Adrenal gland (tissue), 12 donors: ENCODE measurements around the gene SEMA3E. TPM values are rescaled to one million over a fixed set of nuclear protein-coding genes. Genes with fewer than 3 reads are reported as not detected.
"Not testable (repeated sequence)": the region's sequence is repeated elsewhere in the genome, so short reads cannot be mapped to it uniquely, and the experiment has no call there.

Experiments used
- DNase-seq, 7 donors: peaks; one replicate each; pipeline ENCODE4 v3.0.0-alpha.2; 2019 to 2020
- H3K27ac ChIP-seq, 5 donors: fragments of 200-600 bp; sonication (generic) in 4 of 5; 1 replicate in 3 of 5; 2 replicates in 2 of 5; pipeline versions ENCODE4 v1.5.1 to v1.8.0; 2016 to 2020; ENCODE audit warnings: mild to moderate bottlenecking in 1 of 5
- H3K27me3 ChIP-seq: fragments of 200-600 bp; 2 replicates; pipeline ENCODE4 v1.8.0; 2021
- H3K36me3 ChIP-seq, 2 donors: fragments of 200-600 bp; replicated peaks in 1 of 2; 1 replicate in 1 of 2; 2 replicates in 1 of 2; pipeline versions ENCODE4 v1.5.1 to v1.8.0; 2018 to 2022
- H3K4me1 ChIP-seq, 2 donors: fragments of 200-600 bp; replicated peaks in 1 of 2; 1 replicate in 1 of 2; 2 replicates in 1 of 2; pipeline versions ENCODE4 v1.5.1 to v1.8.0; 2018 to 2021
- H3K4me3 ChIP-seq, 4 donors: fragments of 200-600 bp; sonication (generic) in 3 of 4; one replicate each; pipeline ENCODE4 v1.5.1; 2016 to 2018
- H3K9me3 ChIP-seq, 3 donors: fragments of 200-600 bp; sonication (generic) in 1 of 3; replicated peaks in 1 of 3; 1 replicate in 2 of 3; 2 replicates in 1 of 3; pipeline versions ENCODE4 v1.5.1 to v1.8.0; 2016 to 2021
- CTCF ChIP-seq, 6 experiments: fragments of 450-650 bp in 4 of 6; fragments of 200-600 bp in 2 of 6; sonication (generic) in 1 of 6; IDR thresholded peaks; 1 replicate in 5 of 6; 2 replicates in 1 of 6; pipeline versions ENCODE4 v1.5.1 to v1.8.0; 2016 to 2021; ENCODE audit warnings: antibody characterized with exemption in 6 of 6, mild to moderate bottlenecking in 2 of 6, moderate library complexity in 1 of 6
- POLR2A ChIP-seq, 2 donors: fragments of 450-650 bp; IDR thresholded peaks; one replicate each; pipeline ENCODE4 v1.6.1; 2017; ENCODE audit warnings: antibody characterized with exemption in 2 of 2, mild to moderate bottlenecking in 2 of 2, moderate library complexity in 1 of 2
- WGBS, 4 donors: extraction: QIAGEN DNeasy Blood & Tissue Kit in 2 of 4; methylation state at CpG; one replicate each; pipeline versions ENCODE4 v1.1.5 to v1.1.7; 2013 to 2017; 5-methylcytosine and 5-hydroxymethylcytosine counted together
- intact Hi-C, 2 donors: fragments of 100-400 bp; cut with DNase I; formaldehyde crosslinking; loops; one replicate each; pipeline versions ENCODE4 v1.14.1 to v1.15.0; 2022 to 2023
- polyA plus RNA-seq, 3 donors: library from polyadenylated mRNA; stranded (reverse); fragments of 200-250 nt in 2 of 3; fragments of 350-450 nt in 1 of 3; fragmentation: Illumina TruSeq in 1 of 3; extraction: RNeasy Lipid Tissue Mini Kit (QIAGEN cat#74804) in 1 of 3; gene quantifications; one replicate each; pipeline ENCODE4 v1.2.3, GENCODE V29; 2013 to 2014
- total RNA-seq, 9 donors: library from RNA; depleted of rRNA in 4 of 9; stranded (reverse); fragments of >200 nt in 4 of 9; fragments of 120-200 nt in 1 of 9; fragmentation: NEBNext Ultra II Directional in 1 of 9; extraction: Animal tissue kit (Norgen Biotek cat#: 25700) in 1 of 9; gene quantifications; one replicate each; pipeline versions ENCODE4 v1.1.0 to v1.2.4, GENCODE V29; 2013 to 2023
- donor health status: healthy with polysubstance abuse.
- donor health status: Bipolar disorder and iron deficiency.
- donor health status: DM: yes; HTN: yes; CAD: no.
- donor health status: DM: no; HTN: no; CAD: no.
- donor health status: DM: no; HTN: no; CAD: no.
- donor health status: DM: yes; HTN: yes; CAD: no.

SEMA3E gene
- total and polyA plus RNA-seq, 12 donors = 0.09 to 0.58 (median 0.16) TPM; not detected in 4

- DNase-seq = no peak
- Histone ChIP-seq H3K27me3 (no peaks in the 10 kb centered on the region), H3K27ac (no peak overlapping the region), H3K4me1 (no peaks in the 10 kb centered on the region), H3K4me3 (no peak overlapping the region), H3K36me3 (no peaks in the 10 kb centered on the region), H3K9me3 (no peaks in the 10 kb centered on the region)
- TF ChIP-seq POLR2A (IDR thresholded peaks at IDR 0.05) = no peak
- no peak for TF ChIP-seq CTCF (IDR thresholded peaks at IDR 0.05)
- intact Hi-C loops = no loop called here
- 58 to 65% (median 63%) methylated on average over 3 of the region's 3 CpGs for WGBS, 4 donors
Measured at GRCh38 chr7:83442911-83443310, 206.0 kb downstream of the SEMA3E start.

GRCh38 chr7:83439026-83439425 lies 209.9 kb downstream of the SEMA3E start:
- DNase-seq = no peak
- intact Hi-C loops = no loop called here
- H3K36me3 ChIP-seq = no peaks in the 10 kb centered on the region
- H3K27me3 ChIP-seq = no peaks in the 10 kb centered on the region
- H3K4me3 ChIP-seq = no peak overlapping the region
- H3K9me3 ChIP-seq = no peaks in the 10 kb centered on the region
- TF ChIP-seq POLR2A (IDR thresholded peaks at IDR 0.05) (no peak), CTCF (IDR thresholded peaks at IDR 0.05) (no peak)
- no peak overlapping the region for H3K27ac ChIP-seq
- 54 to 61% (median 57%) methylated on average over 4 of the region's 4 CpGs for WGBS, 4 donors
- H3K4me1 ChIP-seq = no peaks in the 10 kb centered on the region

GRCh38 chr7:83430289-83430688 lies 218.7 kb downstream of the SEMA3E start:
- H3K4me3 ChIP-seq, DNase-seq, intact Hi-C loops, H3K27ac ChIP-seq, H3K4me1 ChIP-seq, H3K36me3 ChIP-seq, H3K27me3 ChIP-seq, H3K9me3 ChIP-seq: not testable (repeated sequence)
- 73 to 89% (median 79%) methylated on average over 5 of the region's 5 CpGs for WGBS, 4 donors

GRCh38 chr7:83429493-83429892 lies 219.4 kb downstream of the SEMA3E start:
- TF ChIP-seq POLR2A (IDR thresholded peaks at IDR 0.05) (no peak), CTCF (IDR thresholded peaks at IDR 0.05) (no peak)
- H3K27me3 ChIP-seq = no peaks in the 10 kb centered on the region
- no peak overlapping the region for H3K4me3 ChIP-seq
- intact Hi-C loops = no loop called here
- DNase-seq = no peak
- 1 to 13% (median 12%) methylated on average over 2 of the region's 2 CpGs for WGBS, 4 donors
- H3K9me3 ChIP-seq = no peaks in the 10 kb centered on the region
- H3K4me1 ChIP-seq = no peaks in the 10 kb centered on the region
- H3K27ac ChIP-seq = no peak overlapping the region
- no peaks in the 10 kb centered on the region for H3K36me3 ChIP-seq

GRCh38 chr7:83427884-83428283 lies 221.1 kb downstream of the SEMA3E start:
- Histone ChIP-seq H3K4me3 (no peak overlapping the region), H3K27me3 (no peaks in the 10 kb centered on the region), H3K27ac (no peak overlapping the region), H3K4me1 (no peaks in the 10 kb centered on the region), H3K9me3 (no peaks in the 10 kb centered on the region), H3K36me3 (no peaks in the 10 kb centered on the region)
- 55 to 81% (median 74%) methylated on average over 1 of the region's 1 CpG for WGBS, 4 donors
- no peak for DNase-seq
- intact Hi-C loops = no loop called here
- TF ChIP-seq POLR2A (IDR thresholded peaks at IDR 0.05) = no peak
- no peak for TF ChIP-seq CTCF (IDR thresholded peaks at IDR 0.05)
